Gastroesophageal sphincter (tissue), 4 donors: ENCODE measurements around the gene VIPR2. TPM values are rescaled to one million over a fixed set of nuclear protein-coding genes. Genes with fewer than 3 reads are reported as not detected.
A peak's percentile ranks its signal among the peaks of the same experiment; 100 is the strongest.

Experiments used
- ATAC-seq: fragments of 150-250 bp; one replicate; pipeline ENCODE4 v1.9.1; 2016; ENCODE audit warnings: mild to moderate bottlenecking, moderate library complexity
- H3K27ac ChIP-seq, 4 donors: fragments of 200-600 bp; sonication (generic) in 3 of 4; 1 replicate in 3 of 4; 2 replicates in 1 of 4; pipeline ENCODE4 v1.5.1; 2016 to 2019
- H3K27me3 ChIP-seq: fragments of 200-600 bp; sonication (generic); one replicate; pipeline ENCODE4 v1.5.1; 2019
- H3K36me3 ChIP-seq, 2 donors: fragments of 200-600 bp; sonication (generic); one replicate each; pipeline ENCODE4 v1.5.1; 2019; ENCODE audit warnings: control low read depth in 1 of 2
- H3K4me1 ChIP-seq, 3 donors: fragments of 200-600 bp; sonication (generic); 1 replicate in 2 of 3; 2 replicates in 1 of 3; pipeline ENCODE4 v1.5.1; 2016 to 2019; ENCODE audit warnings: control low read depth in 2 of 3
- H3K4me3 ChIP-seq, 2 donors: fragments of 200-600 bp; sonication (generic); one replicate each; pipeline ENCODE4 v1.5.1; 2019; ENCODE audit warnings: mild to moderate bottlenecking in 1 of 2, moderate library complexity in 1 of 2
- H3K9me3 ChIP-seq, 3 donors: fragments of 200-600 bp; sonication (generic); one replicate each; pipeline ENCODE4 v1.5.1; 2017 to 2019; ENCODE audit warnings: control low read depth in 2 of 3
- EP300 ChIP-seq: sonication (generic); formaldehyde crosslinking; IDR thresholded peaks from one replicate; pipeline ENCODE4 v1.6.1; 2017; ENCODE audit warnings: antibody characterized with exemption, mild to moderate bottlenecking
- POLR2A ChIP-seq, 2 donors: fragments of 450-650 bp; IDR thresholded peaks; one replicate each; pipeline ENCODE4 v1.6.1; 2017; ENCODE audit warnings: antibody characterized with exemption in 2 of 2, mild to moderate bottlenecking in 2 of 2, moderate library complexity in 1 of 2
- POLR2AphosphoS5 ChIP-seq: sonication (generic); formaldehyde crosslinking; IDR thresholded peaks from one replicate; pipeline ENCODE4 v1.6.1; 2017; ENCODE audit warnings: antibody characterized with exemption
- WGBS, 2 donors: methylation state at CpG; one replicate each; pipeline ENCODE4 v1.1.5; 2018; ENCODE audit warnings: low coverage in 1 of 2; 5-methylcytosine and 5-hydroxymethylcytosine counted together
- total RNA-seq, 4 donors: library from RNA; depleted of rRNA; stranded (reverse); fragments of >200 nt; gene quantifications; one replicate each; pipeline ENCODE4 v1.1.0, GENCODE V29; 2016
- TF ChIP-seq, protein P1 (sequence below), 4 experiments: fragments of 200-600 bp in 2 of 4; fragments of 450-650 bp in 2 of 4; sonication (generic) in 1 of 4; IDR thresholded peaks; one replicate each; pipeline ENCODE4 v1.5.1; 2017 to 2019; ENCODE audit warnings: antibody characterized with exemption in 4 of 4, mild to moderate bottlenecking in 2 of 4, moderate library complexity in 2 of 4

The VIPR2 gene
- total RNA-seq, 4 donors from 2014 or later, result 13.3 to 52.5 (median 27.4) TPM

DNA sequence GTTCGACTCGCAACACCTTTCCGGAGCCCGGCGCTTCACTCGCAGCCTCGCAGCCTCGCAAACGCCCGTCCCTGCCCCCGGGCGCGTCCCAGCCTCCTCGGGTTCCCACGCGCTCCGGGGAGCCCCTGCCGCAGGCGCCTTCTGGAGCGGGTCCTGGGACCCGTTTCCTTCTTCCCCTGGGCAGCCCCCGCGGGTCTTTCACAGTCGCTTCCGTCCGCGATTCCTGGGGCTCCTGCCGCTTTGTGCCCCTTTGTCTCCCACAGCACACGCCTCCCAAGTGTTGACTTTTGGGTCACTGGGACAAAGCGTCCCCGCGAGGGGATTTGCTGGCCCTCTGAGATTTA lies 147.6 kb downstream of the VIPR2 start:
- Histone ChIP-seq H3K36me3 (no peaks in the 10 kb centered on the region), H3K27ac (no peak overlapping the region), H3K27me3 (peaks cover 72% of the 10 kb centered on the region), H3K9me3 (peaks cover 0 to 19% (median 0%) of the 10 kb centered on the region in 3 donors), H3K4me3 (peak overlapping the region in 1 of 2 donors; percentile 31), H3K4me1 (peaks cover 0 to 11% (median 0%) of the 10 kb centered on the region in 3 donors)
- TF ChIP-seq POLR2AphosphoS5 (no peak), EP300 (no peak), POLR2A (IDR thresholded peaks at IDR 0.05) (no peak)
- TF ChIP-seq, protein P1, sequence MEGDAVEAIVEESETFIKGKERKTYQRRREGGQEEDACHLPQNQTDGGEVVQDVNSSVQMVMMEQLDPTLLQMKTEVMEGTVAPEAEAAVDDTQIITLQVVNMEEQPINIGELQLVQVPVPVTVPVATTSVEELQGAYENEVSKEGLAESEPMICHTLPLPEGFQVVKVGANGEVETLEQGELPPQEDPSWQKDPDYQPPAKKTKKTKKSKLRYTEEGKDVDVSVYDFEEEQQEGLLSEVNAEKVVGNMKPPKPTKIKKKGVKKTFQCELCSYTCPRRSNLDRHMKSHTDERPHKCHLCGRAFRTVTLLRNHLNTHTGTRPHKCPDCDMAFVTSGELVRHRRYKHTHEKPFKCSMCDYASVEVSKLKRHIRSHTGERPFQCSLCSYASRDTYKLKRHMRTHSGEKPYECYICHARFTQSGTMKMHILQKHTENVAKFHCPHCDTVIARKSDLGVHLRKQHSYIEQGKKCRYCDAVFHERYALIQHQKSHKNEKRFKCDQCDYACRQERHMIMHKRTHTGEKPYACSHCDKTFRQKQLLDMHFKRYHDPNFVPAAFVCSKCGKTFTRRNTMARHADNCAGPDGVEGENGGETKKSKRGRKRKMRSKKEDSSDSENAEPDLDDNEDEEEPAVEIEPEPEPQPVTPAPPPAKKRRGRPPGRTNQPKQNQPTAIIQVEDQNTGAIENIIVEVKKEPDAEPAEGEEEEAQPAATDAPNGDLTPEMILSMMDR (IDR thresholded peaks at IDR 0.05), result no peak
- no peak for ATAC-seq
- WGBS, 2 donors, result 55% methylated on average over 19 of the region's 32 CpGs; no CpG with 5 or more reads in 1 of the 2 donors

DNA sequence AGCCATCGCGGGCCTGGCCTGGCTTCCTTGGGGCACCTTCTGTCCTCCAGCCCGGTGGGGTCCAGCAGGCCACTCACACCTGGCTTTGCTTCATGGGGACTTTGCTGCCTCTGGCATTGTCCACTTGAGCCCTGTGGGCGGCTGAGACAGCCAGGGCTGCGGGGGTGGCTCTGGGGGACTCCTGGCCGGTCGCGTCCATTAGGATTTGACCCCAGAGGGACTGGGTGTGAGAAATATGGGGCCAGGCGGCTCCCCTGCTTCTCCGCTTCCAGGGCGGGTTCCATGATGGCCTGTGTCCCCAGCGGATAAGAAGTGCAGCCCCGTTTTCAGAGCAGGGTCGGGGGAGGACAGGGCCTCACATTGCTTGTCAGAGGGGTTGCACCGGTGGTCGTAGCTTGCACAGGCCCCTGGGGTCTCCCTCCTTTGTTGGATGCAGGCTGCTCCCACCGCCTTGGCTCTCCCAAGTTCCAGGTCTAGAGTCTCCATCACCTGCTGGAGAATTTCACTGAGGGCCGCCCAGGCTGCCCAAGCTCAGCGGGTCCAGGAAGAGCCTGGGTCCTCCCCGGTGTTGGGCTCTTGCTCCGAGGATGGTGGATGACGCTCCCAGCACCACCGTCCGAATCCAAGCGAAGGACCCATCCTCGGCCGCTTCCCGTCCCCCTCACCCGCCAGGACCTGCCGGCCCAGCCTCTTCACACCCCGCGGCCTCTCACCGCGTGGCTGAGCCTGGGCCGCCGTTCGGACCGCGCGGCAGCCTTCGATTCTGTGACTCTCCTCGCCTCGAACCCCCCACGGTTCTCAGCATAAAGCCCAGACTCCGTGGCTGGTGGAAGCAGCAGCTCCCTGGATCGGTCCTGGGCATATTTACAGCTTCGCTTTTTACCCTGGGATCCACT lies 148.2 kb downstream of the VIPR2 start:
- H3K27me3 ChIP-seq, result peaks cover 78% of the 10 kb centered on the region
- WGBS, 2 donors, result 50 to 77% methylated on average over 2 to 15 of the region's 47 CpGs

DNA sequence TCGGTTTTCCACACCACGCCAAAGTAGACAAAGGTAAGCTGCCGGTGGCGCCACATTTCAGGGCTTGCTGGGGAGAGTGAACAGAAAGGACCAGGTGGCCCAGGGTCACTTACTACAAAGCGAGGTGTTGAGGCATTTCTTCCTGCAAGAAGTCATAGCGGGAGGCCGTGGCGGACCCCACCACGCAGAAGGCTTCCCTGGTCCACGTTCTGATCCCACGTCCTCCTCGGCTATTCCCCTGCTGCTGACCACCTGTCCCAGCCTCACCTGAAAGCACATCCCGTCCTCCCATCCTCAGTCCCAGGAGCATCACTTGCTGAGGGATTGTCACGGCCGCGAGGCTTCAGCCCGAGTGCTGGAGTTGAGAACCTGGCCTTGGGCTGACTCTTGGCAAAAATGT lies 149.2 kb downstream of the VIPR2 start:
- 80 to 98% methylated on average over 1 to 8 of the region's 17 CpGs for whole genome bisulfite sequencing, 2 donors
- H3K9me3 ChIP-seq, result peaks cover 0 to 19% (median 0%) of the 10 kb centered on the region in 3 donors
- no peak overlapping the region for H3K4me3 ChIP-seq
- no peak overlapping the region for H3K27ac ChIP-seq
- H3K27me3 ChIP-seq, result peaks cover 87% of the 10 kb centered on the region
- no peak for ATAC-seq
- peaks cover 0 to 11% (median 0%) of the 10 kb centered on the region in 3 donors for H3K4me1 ChIP-seq
- TF ChIP-seq POLR2A (IDR thresholded peaks at IDR 0.05), result no peak
- TF ChIP-seq, protein P1 (IDR thresholded peaks at IDR 0.05), result no peak
- TF ChIP-seq POLR2AphosphoS5, result no peak
- no peak for TF ChIP-seq EP300
- no peaks in the 10 kb centered on the region for H3K36me3 ChIP-seq

More for the DNA sequence above, 148.2 kb downstream of the VIPR2 start:
- Histone ChIP-seq H3K27ac (no peak overlapping the region), H3K4me1 (peaks cover 0 to 11% (median 0%) of the 10 kb centered on the region in 3 donors), H3K4me3 (peak overlapping the region in 1 of 2 donors; percentile 31), H3K9me3 (peaks cover 0 to 19% (median 0%) of the 10 kb centered on the region in 3 donors), H3K36me3 (no peaks in the 10 kb centered on the region)
- no peak for ATAC-seq
- TF ChIP-seq, protein P1 (IDR thresholded peaks at IDR 0.05), result no peak
- no peak for TF ChIP-seq POLR2AphosphoS5
- no peak for TF ChIP-seq EP300
- no peak for TF ChIP-seq POLR2A (IDR thresholded peaks at IDR 0.05)

DNA sequence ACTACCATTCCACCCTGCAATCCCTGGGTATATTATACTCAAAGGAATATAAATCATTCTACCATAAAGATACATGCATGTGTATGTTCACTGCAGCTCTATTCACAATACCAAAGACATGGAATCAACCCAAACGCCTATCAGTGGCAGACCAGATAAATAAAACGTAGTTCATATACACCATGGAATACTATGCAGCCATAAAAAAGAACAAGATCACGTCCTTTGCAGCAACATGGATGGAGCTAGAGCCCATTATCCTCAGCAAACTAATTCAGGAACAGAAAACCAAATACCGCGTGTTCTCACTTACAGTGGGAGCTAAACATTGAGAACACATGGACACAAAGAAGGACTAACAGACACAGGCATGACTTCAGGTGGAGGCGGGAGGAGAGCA lies 150.0 kb downstream of the VIPR2 start:
- peaks cover 0 to 11% (median 0%) of the 10 kb centered on the region in 3 donors for H3K4me1 ChIP-seq
- no peak for TF ChIP-seq POLR2A (IDR thresholded peaks at IDR 0.05)
- TF ChIP-seq, protein P1 (IDR thresholded peaks at IDR 0.05), result no peak
- TF ChIP-seq EP300, result no peak
- no peak for TF ChIP-seq POLR2AphosphoS5
- H3K27me3 ChIP-seq, result peaks cover 93% of the 10 kb centered on the region
- peaks cover 0 to 19% (median 0%) of the 10 kb centered on the region in 3 donors for H3K9me3 ChIP-seq
- ATAC-seq, result no peak
- 83 to 85% methylated on average over 5 to 6 of the region's 6 CpGs for WGBS, 2 donors
- no peaks in the 10 kb centered on the region for H3K36me3 ChIP-seq
- no peak overlapping the region for H3K27ac ChIP-seq
- H3K4me3 ChIP-seq, result no peak overlapping the region
